ENCODE data around the gene VPS13A. TPM values are rescaled to one million over a fixed set of nuclear protein-coding genes. Genes with fewer than 3 reads are reported as not detected.

The VPS13A gene
- 10 to 100 TPM; 22.0 to 23.0 TPM for total RNA-seq

DNA sequence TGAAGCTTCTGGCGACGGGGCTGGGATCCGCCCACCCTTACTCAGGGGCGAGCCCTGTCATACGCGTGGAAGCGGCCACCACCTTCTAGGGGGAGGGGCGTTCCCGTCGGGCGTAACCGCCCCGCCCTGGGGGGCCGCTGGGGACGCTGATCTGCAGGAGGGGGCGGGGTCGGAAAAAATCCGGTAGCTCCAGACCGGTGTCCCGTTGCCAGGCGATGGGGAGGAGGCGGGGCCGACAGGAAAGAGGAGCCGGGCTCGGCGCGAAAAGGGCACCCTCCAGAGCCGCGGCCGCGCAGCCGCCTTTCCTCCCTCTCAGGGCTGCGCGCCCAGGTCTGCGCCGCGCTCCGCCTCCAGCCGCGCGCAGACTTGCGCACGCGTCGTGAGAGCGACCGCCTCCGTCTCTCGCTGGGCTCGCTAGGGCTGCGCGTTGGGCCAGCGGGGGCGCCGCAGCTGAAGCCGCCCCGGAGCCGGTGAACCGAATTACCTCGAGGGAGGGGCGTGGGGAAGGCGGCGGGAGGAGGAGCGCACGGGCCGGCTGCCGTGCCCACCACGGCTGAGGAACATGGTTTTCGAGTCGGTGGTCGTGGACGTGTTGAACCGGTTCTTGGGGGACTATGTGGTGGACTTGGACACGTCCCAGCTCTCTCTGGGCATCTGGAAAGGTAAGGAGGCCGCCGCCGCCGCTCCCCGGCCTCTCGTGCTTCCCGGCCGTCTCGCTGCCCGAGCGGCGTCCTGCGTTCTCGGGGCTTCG lies at the start of gene VPS13A:
TSS of gene VPS13A (plus strand) at position 392 of the 751 bp plus-strand sequence. CDS start at position 563, 171 bp downstream.

Other genes with a start within 250 kb of the VPS13A start
- not detected for gene FOXB2, start 157.9 kb upstream of the VPS13A start, total RNA-seq